ENCODE data around the gene FJX1.

Gene FJX1

GRCh38 chr11:35614939-35615569 is 3.2 kb upstream of the FJX1 start:
- Histone ChIP-seq H3F3A (ENCODE audit: control insufficient read depth, insufficient read depth) (no peaks in the 10 kb centered on the region; the same call in 1 of the 2 replicates), H3K4me1 (ENCODE audit: control insufficient read depth, low read length) (no peaks in the 10 kb centered on the region), H3K27ac (ENCODE audit: low read depth, low read length) (no peak overlapping the region), H3K9me3 (ENCODE audit: control insufficient read depth, insufficient read depth, low read length) (no peaks in the 10 kb centered on the region), H3K27me3 (ENCODE audit: control insufficient read depth, low read length) (peaks cover 21% of the 10 kb centered on the region), H3K4me3 (ENCODE audit: low read length) (no peak overlapping the region), H4K20me1 (ENCODE audit: control insufficient read depth, insufficient read depth, low read depth, low read length) (no peaks in the 10 kb centered on the region), H3K36me3 (ENCODE audit: control insufficient read depth, low read length) (no peaks in the 10 kb centered on the region), H3K9me2 (replicated peaks; ENCODE audit: control insufficient read depth, low read length) (no peaks in the 10 kb centered on the region), H3K79me2 (ENCODE audit: control insufficient read depth, low read length) (no peaks in the 10 kb centered on the region), H3K4me2 (ENCODE audit: low read length) (no peak overlapping the region)
- no peak for TF ChIP-seq CTCF (IDR thresholded peaks at IDR 0.05; ENCODE audit: low read depth, low read length, poor library complexity, severe bottlenecking)
- TF ChIP-seq EZH2phosphoT487 (IDR thresholded peaks at IDR 0.05; ENCODE audit: borderline replicate concordance, low read length): no peak

DNA sequence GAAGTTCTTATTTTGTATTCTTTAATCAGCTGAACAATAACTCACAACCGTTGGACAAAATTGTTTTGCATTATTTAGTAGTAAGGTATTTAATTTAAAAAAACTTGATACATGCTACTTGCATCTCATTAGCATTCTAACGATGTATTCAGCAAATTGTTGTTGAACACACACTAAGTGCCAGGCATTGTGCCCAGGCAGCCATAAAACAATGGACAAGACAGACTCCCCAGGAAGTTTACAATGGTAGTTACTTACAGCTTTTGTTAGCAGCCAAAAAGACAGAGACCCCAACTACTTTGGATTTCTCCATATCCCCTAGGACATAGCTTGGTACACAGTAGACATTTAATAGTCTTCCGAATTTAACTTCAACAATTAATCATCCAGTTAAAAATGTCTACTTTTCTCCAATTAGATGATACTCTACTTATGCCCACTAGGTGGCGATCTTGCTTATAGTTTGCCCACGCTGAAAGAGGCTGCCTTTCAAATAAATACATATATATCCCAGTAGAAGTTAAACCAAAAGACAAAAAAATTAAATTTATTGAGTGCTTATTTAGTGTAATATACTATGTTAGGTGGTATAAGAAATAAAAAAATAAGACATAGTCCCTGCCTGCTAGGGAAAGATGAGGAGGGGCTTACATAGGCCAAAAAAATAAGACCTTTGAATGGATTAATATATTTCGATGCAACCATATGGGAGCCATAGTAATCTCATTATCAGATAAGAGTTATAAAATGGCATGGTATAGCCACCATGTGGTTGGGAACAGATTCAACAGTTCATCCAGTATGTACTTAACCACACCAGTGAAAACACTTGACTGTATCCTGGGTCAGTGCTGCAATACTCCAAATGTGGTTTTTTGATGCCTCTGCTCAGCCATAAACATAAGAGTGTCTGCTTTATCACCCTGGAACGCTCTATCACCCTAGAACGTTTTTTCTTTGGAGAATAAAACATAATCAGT is 2.0 kb upstream of the FJX1 start:
- H3K79me2 ChIP-seq (ENCODE audit: control insufficient read depth, low read length): no peaks in the 10 kb centered on the region
- no peak overlapping the region for H3K4me3 ChIP-seq (ENCODE audit: low read length)
- peaks cover 28% of the 10 kb centered on the region for H3K27me3 ChIP-seq (ENCODE audit: control insufficient read depth, low read length)
- H3K4me1 ChIP-seq (ENCODE audit: control insufficient read depth, low read length): no peaks in the 10 kb centered on the region
- H3K36me3 ChIP-seq (ENCODE audit: control insufficient read depth, low read length): no peaks in the 10 kb centered on the region
- TF ChIP-seq EZH2phosphoT487 (IDR thresholded peaks at IDR 0.05; ENCODE audit: borderline replicate concordance, low read length): no peak
- peak; percentile 80 for TF ChIP-seq CTCF (IDR thresholded peaks at IDR 0.05; ENCODE audit: low read depth, low read length, poor library complexity, severe bottlenecking)
- no peaks in the 10 kb centered on the region; the same call in 1 of the 2 replicates for H3F3A ChIP-seq (ENCODE audit: control insufficient read depth, insufficient read depth)
- H4K20me1 ChIP-seq (ENCODE audit: control insufficient read depth, insufficient read depth, low read depth, low read length): no peaks in the 10 kb centered on the region
- no peak overlapping the region for H3K4me2 ChIP-seq (ENCODE audit: low read length)
- H3K9me3 ChIP-seq (ENCODE audit: control insufficient read depth, insufficient read depth, low read length): no peaks in the 10 kb centered on the region
- no peak overlapping the region for H3K27ac ChIP-seq (ENCODE audit: low read depth, low read length)
- no peaks in the 10 kb centered on the region for H3K9me2 ChIP-seq (replicated peaks; ENCODE audit: control insufficient read depth, low read length)

- H3K79me2 ChIP-seq (ENCODE audit: control insufficient read depth, low read length): no peaks in the 10 kb centered on the region
- no peak overlapping the region for H3K4me2 ChIP-seq (ENCODE audit: low read length)
- H3F3A ChIP-seq (ENCODE audit: control insufficient read depth, insufficient read depth): no peaks in the 10 kb centered on the region; the same call in 1 of the 2 replicates
- H4K20me1 ChIP-seq (ENCODE audit: control insufficient read depth, insufficient read depth, low read depth, low read length): no peaks in the 10 kb centered on the region
- H3K27ac ChIP-seq (ENCODE audit: low read depth, low read length): no peak overlapping the region
- H3K9me3 ChIP-seq (ENCODE audit: control insufficient read depth, insufficient read depth, low read length): no peaks in the 10 kb centered on the region
- H3K4me3 ChIP-seq (ENCODE audit: low read length): no peak overlapping the region
- peaks cover 33% of the 10 kb centered on the region for H3K27me3 ChIP-seq (ENCODE audit: control insufficient read depth, low read length)
- no peaks in the 10 kb centered on the region for H3K4me1 ChIP-seq (ENCODE audit: control insufficient read depth, low read length)
- TF ChIP-seq CTCF (IDR thresholded peaks at IDR 0.05; ENCODE audit: low read depth, low read length, poor library complexity, severe bottlenecking) (no peak), EZH2phosphoT487 (IDR thresholded peaks at IDR 0.05; ENCODE audit: borderline replicate concordance, low read length) (no peak)
- H3K36me3 ChIP-seq (ENCODE audit: control insufficient read depth, low read length): no peaks in the 10 kb centered on the region
- no peaks in the 10 kb centered on the region for H3K9me2 ChIP-seq (replicated peaks; ENCODE audit: control insufficient read depth, low read length)
Observed at GRCh38 chr11:35617316-35617686, 959 bp upstream of the FJX1 start.

Data from DOHH2 (cell line).